ENCODE data around the gene PAX8.

The PAX8 gene

GRCh38 chr2:113171334-113172075 lies 107.2 kb downstream of the PAX8 start:
- no peak for DNase-seq (ENCODE audit: low spot score)
- H3K27ac ChIP-seq = no peak overlapping the region
- no peak for TF ChIP-seq CTCF (conservative IDR thresholded peaks at IDR 0.05; ENCODE audit: low read depth)
- ChIA-PET CTCF (interaction anchor here (0.7 kb wide), 1 partner anchor 21 kb away, joined by 3 read pairs; no protein-coding TSS in a partner anchor), POLR2A (ENCODE audit: low non-redundant PET) (no interaction called here)

DNA sequence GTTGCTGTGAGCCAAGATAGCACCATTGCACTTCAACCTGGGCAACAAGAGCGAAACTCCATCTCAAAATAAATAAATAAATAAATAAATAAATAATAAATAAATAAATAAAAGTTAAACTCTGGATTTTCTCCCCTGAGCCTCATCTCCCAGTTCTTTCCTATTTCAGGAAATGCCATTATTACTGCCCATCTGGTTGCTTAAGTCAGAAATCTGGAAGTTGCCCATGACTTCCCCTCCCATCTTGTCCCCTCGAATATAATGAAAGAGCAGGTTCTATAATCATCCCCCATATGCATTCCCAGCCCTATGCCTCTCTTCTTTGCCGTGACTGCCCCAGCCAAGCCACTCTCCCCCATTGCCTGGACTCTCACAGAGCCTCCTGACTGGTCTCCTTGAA lies 109.1 kb downstream of the PAX8 start:
- DNase-seq (ENCODE audit: low spot score) = no peak
- TF ChIP-seq CTCF (conservative IDR thresholded peaks at IDR 0.05; ENCODE audit: low read depth) = no peak
- no peak overlapping the region for H3K27ac ChIP-seq
- POLR2A ChIA-PET (ENCODE audit: low non-redundant PET) = no interaction called here
- CTCF ChIA-PET = interaction anchor here (0.6 kb wide), 1 partner anchor 30 kb away, joined by 3 read pairs; no protein-coding TSS in a partner anchor

- POLR2A ChIA-PET (ENCODE audit: low non-redundant PET) = no interaction called here
- H3K27ac ChIP-seq = no peak overlapping the region
- TF ChIP-seq CTCF (conservative IDR thresholded peaks at IDR 0.05; ENCODE audit: low read depth) = no peak
- CTCF ChIA-PET = interaction anchor here (0.6 kb wide), 2 partner anchors 30 kb away, joined by 3 read pairs; no protein-coding TSS in a partner anchor
- no peak for DNase-seq (ENCODE audit: low spot score)
Measured at GRCh38 chr2:113169002-113169530, 109.7 kb downstream of the PAX8 start.

DNA sequence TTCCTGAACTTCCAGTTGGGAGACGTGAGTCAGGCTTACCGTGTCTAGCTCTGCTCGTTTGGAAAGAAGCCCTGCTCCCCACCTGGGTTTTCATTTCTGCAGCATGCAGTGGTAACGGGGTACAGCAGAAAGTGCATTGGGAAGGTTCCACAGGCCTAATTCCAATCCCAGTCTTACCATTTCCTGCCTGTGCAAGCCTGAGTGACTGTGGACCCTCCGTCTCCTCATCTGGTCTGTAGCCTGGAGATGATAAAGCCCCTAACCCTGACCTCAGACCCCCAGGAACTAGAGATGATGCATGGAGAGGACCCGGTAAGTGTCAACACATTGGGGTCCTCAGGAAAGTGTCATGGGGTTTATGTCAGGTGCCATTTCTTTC lies 110.8 kb downstream of the PAX8 start:
- CTCF ChIA-PET = interaction anchor here (1.4 kb wide), 1 partner anchor 30 kb away, joined by 3 read pairs; no protein-coding TSS in a partner anchor
- DNase-seq (ENCODE audit: low spot score) = no peak
- POLR2A ChIA-PET (ENCODE audit: low non-redundant PET) = no interaction called here
- no peak overlapping the region for H3K27ac ChIP-seq
- no peak for TF ChIP-seq CTCF (conservative IDR thresholded peaks at IDR 0.05; ENCODE audit: low read depth)

- DNase-seq (ENCODE audit: low spot score) = no peak
- ChIA-PET POLR2A (ENCODE audit: low non-redundant PET) (no interaction called here), CTCF (interaction anchor here (1.4 kb wide), 1 partner anchor 29 kb away, joined by 3 read pairs; no protein-coding TSS in a partner anchor)
- H3K27ac ChIP-seq = 0 out of 2 replicates have a peak overlapping the region, but pooled peaks have one; percentile 2
- no peak for TF ChIP-seq CTCF (conservative IDR thresholded peaks at IDR 0.05; ENCODE audit: low read depth)
Measured at GRCh38 chr2:113167115-113167932, 111.4 kb downstream of the PAX8 start.

- no peak for DNase-seq (ENCODE audit: low spot score)
- ChIA-PET CTCF (interaction anchor here (0.6 kb wide), 1 partner anchor 86 kb away, joined by 3 read pairs; no protein-coding TSS in a partner anchor), POLR2A (ENCODE audit: low non-redundant PET) (no interaction called here)
- TF ChIP-seq CTCF (conservative IDR thresholded peaks at IDR 0.05; ENCODE audit: low read depth) = no peak
- H3K27ac ChIP-seq = no peak overlapping the region
Measured at GRCh38 chr2:113166187-113166645, 112.5 kb downstream of the PAX8 start.
